ENCODE results near the gene NOL3. TPM values are rescaled to one million over a fixed set of nuclear protein-coding genes. Genes with fewer than 3 reads are reported as not detected.

The NOL3 gene
- total and polyA plus RNA-seq, 2 of the 4 experiments (the other 2 are of a cell fraction), result 6.1 to 17.2 TPM

GRCh38 chr16:67198238-67198734 is 27.9 kb downstream of the NOL3 start:
- no peak overlapping the region for H2BK20ac ChIP-seq (ENCODE audit: low read depth, low read length)
- H4K5ac ChIP-seq (ENCODE audit: low read depth, low read length), result no peak overlapping the region
- no peak overlapping the region for H3K14ac ChIP-seq (replicated peaks; ENCODE audit: low read depth, low read length)
- no peak overlapping the region for H3K9ac ChIP-seq (ENCODE audit: low read depth, low read length)
- no peaks in the 10 kb centered on the region for H3K9me3 ChIP-seq (ENCODE audit: control insufficient read depth, insufficient read depth, low read length)
- intact Hi-C loops (cut with micrococcal nuclease), result no loop called here
- no peak overlapping the region for H4K8ac ChIP-seq (ENCODE audit: low read depth in 2 of 2, low read length in 2 of 2)
- peak; percentile 29 for DNase-seq
- no peak overlapping the region for H2AFZ ChIP-seq (replicated peaks; ENCODE audit: low read length, poor library complexity)
- no peak overlapping the region for H3K27ac ChIP-seq (ENCODE audit: insufficient read depth, low read length)
- CTCF ChIA-PET, result interaction anchor here (1.1 kb wide), 1 partner anchor 13 kb away, joined by 3 read pairs; no protein-coding TSS in a partner anchor
- H4K20me1 ChIP-seq (ENCODE audit: insufficient read depth, low read length), result peaks cover 21% of the 10 kb centered on the region
- peaks cover 2% of the 10 kb centered on the region; the same call in 1 of the 2 replicates for H3K4me1 ChIP-seq (ENCODE audit: control insufficient read depth, insufficient read depth, low read length)
- H2AK5ac ChIP-seq (ENCODE audit: low read depth, low read length), result no peak overlapping the region
- peak; percentile 64 for ATAC-seq (ENCODE audit: low read depth)
- no peak overlapping the region for H2BK15ac ChIP-seq (ENCODE audit: low read depth, low read length)
- H3K4me3 ChIP-seq (ENCODE audit: insufficient read depth, low read depth, low read length), result no peak overlapping the region
- POLR2A ChIA-PET (ENCODE audit: unreplicated experiment), result interaction anchor here (0.9 kb wide), 1 partner anchor 28 kb away, joined by 5 read pairs; the partner anchor contains the start of gene TMEM208
- no peak overlapping the region for H3K18ac ChIP-seq (ENCODE audit: low read depth, low read length)
- in situ Hi-C loops (cut with MboI; ENCODE audit: low sequenced_read_pairs), result no loop called here
- no peak overlapping the region for H3K56ac ChIP-seq (ENCODE audit: extremely low read depth, insufficient read depth, low read length)
- peaks cover 16 to 36% of the 10 kb centered on the region in 2 experiments for H3K79me1 ChIP-seq (ENCODE audit: low read depth in 1 of 2, low read length in 2 of 2)
- no peak overlapping the region for H2BK120ac ChIP-seq (ENCODE audit: low read depth, low read length)
- BruUV-seq (replicated peaks), result TSS peak; percentile 77
- TF ChIP-seq CTCF (conservative IDR thresholded peaks at IDR 0.05; ENCODE audit: low read depth, low read length) (peak; percentile 77), CHD1 (IDR thresholded peaks at IDR 0.05; ENCODE audit: low read depth, low read length) (no peak), RAD21 (IDR thresholded peaks at IDR 0.05; ENCODE audit: low read length) (peak; percentile 50), FOS (IDR thresholded peaks at IDR 0.05; ENCODE audit: low read depth, low read length) (no peak), MAZ (IDR thresholded peaks at IDR 0.05; ENCODE audit: borderline replicate concordance, low read depth, low read length) (no peak), SMC3 (IDR thresholded peaks at IDR 0.05; ENCODE audit: low read depth, low read length) (peak; percentile 45), BHLHE40 (IDR thresholded peaks at IDR 0.05; ENCODE audit: low read depth, low read length) (no peak), USF2 (IDR thresholded peaks at IDR 0.05; ENCODE audit: low read depth, low read length) (no peak)
- dilution Hi-C loops (cut with HindIII; ENCODE audit: low sequenced_read_pairs, unreplicated experiment), result no loop called here
- H3K36me3 ChIP-seq (ENCODE audit: control insufficient read depth, insufficient read depth, low read length), result peaks cover 69% of the 10 kb centered on the region
- H3K9me1 ChIP-seq (ENCODE audit: insufficient read depth, low read length), result peaks cover 4% of the 10 kb centered on the region; the same call in 1 of the 2 replicates
- no peak overlapping the region for H3K23ac ChIP-seq (ENCODE audit: low read depth, low read length)
- no peak overlapping the region for H3K4me2 ChIP-seq (ENCODE audit: low read depth, low read length)
- WGBS, 2 experiments (ENCODE audit: extremely low coverage in 2 of 2, insufficient read length in 1 of 2), result 77% methylated on average over 4 of the region's 12 CpGs; no CpG with 5 or more reads in 1 of the 2 experiments
- no peak overlapping the region for H4K91ac ChIP-seq (ENCODE audit: insufficient read depth, low read depth, low read length)
- H2BK5ac ChIP-seq (ENCODE audit: low read depth, low read length, poor library complexity, severe bottlenecking), result no peak overlapping the region
- H3K4ac ChIP-seq (ENCODE audit: low read depth, low read length), result no peak overlapping the region
- H2AK9ac ChIP-seq (replicated peaks; ENCODE audit: low read depth, low read length, poor library complexity), result peak overlapping the region; percentile 70
- no peaks in the 10 kb centered on the region for H3K27me3 ChIP-seq (ENCODE audit: control insufficient read depth, insufficient read depth, low read length)
